H9 (cell line): ENCODE data around the gene ATP8A2. TPM values are rescaled to one million over a fixed set of nuclear protein-coding genes. Genes with fewer than 3 reads are reported as not detected.

Experiments used
- DNase-seq: peaks from one replicate; pipeline ENCODE4 v3.0.0-alpha.2; 2017
- H2AFZ ChIP-seq: one replicate; pipeline ENCODE4 v1.6.1; 2013; ENCODE audit warnings: mild to moderate bottlenecking, low read length, control low read depth, moderate library complexity
- H2AK5ac ChIP-seq: 2 replicates; pipeline ENCODE4 v1.6.1; 2013; ENCODE audit warnings: low read length, control low read depth, mixed read lengths; ENCODE audit not compliant: insufficient read length
- H2BK120ac ChIP-seq: one replicate; pipeline ENCODE4 v1.6.1; 2013; ENCODE audit warnings: low read depth, mild to moderate bottlenecking, low read length, control low read depth, inconsistent platforms; ENCODE audit not compliant: poor library complexity, severe bottlenecking
- H2BK12ac ChIP-seq: 2 replicates; pipeline ENCODE4 v1.6.1; 2013; ENCODE audit warnings: low read length, control low read depth, mixed read lengths, low read depth; ENCODE audit not compliant: insufficient read length
- H2BK15ac ChIP-seq: 2 replicates; pipeline ENCODE4 v1.6.1; 2013; ENCODE audit warnings: low read depth, low read length, control low read depth
- H2BK20ac ChIP-seq: one replicate; pipeline ENCODE4 v1.6.1; 2013; ENCODE audit warnings: low read depth, mild to moderate bottlenecking, low read length, control low read depth, inconsistent platforms; ENCODE audit not compliant: poor library complexity, severe bottlenecking
- H2BK5ac ChIP-seq: 2 replicates; pipeline ENCODE4 v1.6.1; 2013; ENCODE audit warnings: low read length, control low read depth, mixed read lengths; ENCODE audit not compliant: insufficient read length
- H3K14ac ChIP-seq: 2 replicates; pipeline ENCODE4 v1.6.1; 2013; ENCODE audit warnings: low read length, control low read depth; ENCODE audit not compliant: insufficient read depth
- H3K18ac ChIP-seq: 2 replicates; pipeline ENCODE4 v1.6.1; 2013; ENCODE audit warnings: low read depth, mild to moderate bottlenecking, mixed read lengths, low read length, control low read depth; ENCODE audit not compliant: insufficient read length
- H3K23ac ChIP-seq: 2 replicates; pipeline ENCODE4 v1.6.1; 2013; ENCODE audit warnings: low read length, control low read depth, mixed read lengths, low read depth; ENCODE audit not compliant: insufficient read length
- H3K23me2 ChIP-seq: 2 replicates; pipeline ENCODE4 v1.6.1; 2013; ENCODE audit warnings: low read depth, mild to moderate bottlenecking, mixed read lengths, low read length, control low read depth; ENCODE audit not compliant: insufficient read length, poor library complexity, severe bottlenecking
- H3K27ac ChIP-seq: 2 replicates; pipeline ENCODE4 v1.5.1; 2013; ENCODE audit warnings: low read length, control low read depth, mixed read lengths, low read depth; ENCODE audit not compliant: insufficient read length
- H3K27me3 ChIP-seq: 2 replicates; pipeline ENCODE4 v1.6.1; 2013; ENCODE audit warnings: low read length, control low read depth, inconsistent platforms; ENCODE audit not compliant: insufficient read depth
- H3K4ac ChIP-seq: 2 replicates; pipeline ENCODE4 v1.6.1; 2013; ENCODE audit warnings: low read depth, mild to moderate bottlenecking, control low read depth, inconsistent platforms, low read length, moderate library complexity
- H3K4me1 ChIP-seq: 2 replicates; pipeline ENCODE4 v1.6.1; 2013; ENCODE audit warnings: low read length, control low read depth, inconsistent platforms; ENCODE audit not compliant: insufficient read depth
- H3K4me2 ChIP-seq: 2 replicates; pipeline ENCODE4 v1.6.1; 2013; ENCODE audit warnings: low read length, control low read depth, mixed read lengths; ENCODE audit not compliant: insufficient read length, insufficient read depth
- H3K56ac ChIP-seq: 2 replicates; pipeline ENCODE4 v1.6.1; 2013; ENCODE audit warnings: low read depth, mild to moderate bottlenecking, mixed read lengths, low read length, control low read depth; ENCODE audit not compliant: insufficient read length
- H3K79me1 ChIP-seq: 2 replicates; pipeline ENCODE4 v1.6.1; 2013; ENCODE audit warnings: low read depth, mild to moderate bottlenecking, moderate library complexity, low read length, control low read depth, inconsistent platforms; ENCODE audit not compliant: insufficient read depth, poor library complexity, severe bottlenecking
- H3K79me2 ChIP-seq: 2 replicates; pipeline ENCODE4 v1.6.1; 2013; ENCODE audit warnings: low read length, control low read depth, inconsistent platforms; ENCODE audit not compliant: insufficient read depth
- H3K9ac ChIP-seq: 2 replicates; pipeline ENCODE4 v1.6.1; 2013; ENCODE audit warnings: low read length, control low read depth, mixed read lengths; ENCODE audit not compliant: insufficient read length; ENCODE audit errors: extremely low read depth
- H3K9me3 ChIP-seq: one replicate; pipeline ENCODE4 v1.6.1; 2013; ENCODE audit warnings: low read depth, low read length, inconsistent platforms; ENCODE audit not compliant: control insufficient read depth
- H3T11ph ChIP-seq: one replicate; pipeline ENCODE4 v1.6.1; 2013; ENCODE audit warnings: mild to moderate bottlenecking, low read length, control low read depth, inconsistent platforms
- H4K20me1 ChIP-seq: one replicate; pipeline ENCODE4 v1.6.1; 2013; ENCODE audit not compliant: control insufficient read depth, insufficient read length, insufficient read depth
- H4K5ac ChIP-seq: 2 replicates; pipeline ENCODE4 v1.6.1; 2013; ENCODE audit warnings: low read depth, mild to moderate bottlenecking, mixed read lengths, low read length, control low read depth; ENCODE audit not compliant: insufficient read length
- H4K8ac ChIP-seq: replicated peaks from 2 replicates; pipeline ENCODE4 v1.6.1; 2013; ENCODE audit warnings: low read length, control low read depth, mixed read lengths, low read depth; ENCODE audit not compliant: insufficient read length
- H4K91ac ChIP-seq: 2 replicates; pipeline ENCODE4 v1.6.1; 2013; ENCODE audit warnings: low read depth, mild to moderate bottlenecking, moderate library complexity, mixed read lengths, low read length, control low read depth; ENCODE audit not compliant: insufficient read length
- H3K27ac Mint-ChIP-seq, 3 experiments: 2 replicates in 2 of 3; 3 replicates in 1 of 3; pipeline ENCODE4 v1.8.0; 2020 to 2021; ENCODE audit warnings: mixed read lengths in 3 of 3, mild to moderate bottlenecking in 1 of 3, moderate library complexity in 1 of 3
- H3K27me3 Mint-ChIP-seq: 2 replicates; pipeline ENCODE4 v1.8.0; 2021; ENCODE audit warnings: low read depth, mild to moderate bottlenecking, moderate library complexity, mixed read lengths
- H3K36me3 Mint-ChIP-seq, 3 experiments: 2 replicates in 2 of 3; 3 replicates in 1 of 3; pipeline ENCODE4 v1.8.0; 2020 to 2021; ENCODE audit warnings: low read depth in 3 of 3, mixed read lengths in 3 of 3; ENCODE audit not compliant: insufficient read depth in 1 of 3
- H3K4me1 Mint-ChIP-seq, 2 experiments: 2 replicates each; pipeline ENCODE4 v1.8.0; 2020; ENCODE audit warnings: mixed read lengths in 2 of 2
- H3K4me3 Mint-ChIP-seq, 2 experiments: 2 replicates in 1 of 2; 3 replicates in 1 of 2; pipeline ENCODE4 v1.8.0; 2020 to 2021; ENCODE audit warnings: mild to moderate bottlenecking in 2 of 2, mixed read lengths in 2 of 2, moderate library complexity in 1 of 2
- H3K9me3 Mint-ChIP-seq, 2 experiments: 2 replicates in 1 of 2; 3 replicates in 1 of 2; pipeline ENCODE4 v1.8.0; 2020; ENCODE audit warnings: mild to moderate bottlenecking in 2 of 2, mixed read lengths in 2 of 2, moderate library complexity in 1 of 2
- WGBS: extraction: QIAGEN DNeasy Blood & Tissue Kit; methylation state at CpG from one replicate; pipeline ENCODE4 v1.1.7; 2013; ENCODE audit warnings: missing lambda C conversion rate, low lambda C conversion rate, mixed read lengths; ENCODE audit not compliant: insufficient read length; ENCODE audit errors: extremely low coverage; 5-methylcytosine and 5-hydroxymethylcytosine counted together
- total RNA-seq: library from RNA; stranded (reverse); gene quantifications from 2 replicates; pipeline ENCODE4 v1.2.1, GENCODE V29; 2021
- TF ChIP-seq, protein P1 (sequence below): fragments of 200-600 bp; sonication (generic); conservative IDR thresholded peaks from 3 replicates; pipeline ENCODE4 v1.8.0; 2021; ENCODE audit warnings: antibody characterized with exemption, mild to moderate bottlenecking

Gene ATP8A2
- total RNA-seq, 1 experiment from 2014 or later = 18.2 TPM

- Histone ChIP-seq H3K79me2 (no peaks in the 10 kb centered on the region; the same call in 1 of the 2 replicates), H3K23me2 (no peaks in the 10 kb centered on the region), H3K9me3 (no peaks in the 10 kb centered on the region), H3K14ac (no peak overlapping the region), H3K18ac (no peak overlapping the region), H3K27ac (no peak overlapping the region), H3K4me1 (peaks cover 2% of the 10 kb centered on the region; the same call in 1 of the 2 replicates), H4K20me1 (no peaks in the 10 kb centered on the region), H3K4ac (no peak overlapping the region), H3K27me3 (no peaks in the 10 kb centered on the region), H2BK120ac (no peak overlapping the region), H2BK20ac (no peak overlapping the region), H3K4me2 (no peak overlapping the region), H3K56ac (no peak overlapping the region), H2AK5ac (no peak overlapping the region), H2BK12ac (no peak overlapping the region), H2BK15ac (no peak overlapping the region), H4K91ac (no peak overlapping the region), H4K8ac (no peak overlapping the region), H3K9ac (no peak overlapping the region), H2BK5ac (no peak overlapping the region), H3T11ph (no peak overlapping the region), H2AFZ (no peak overlapping the region), H3K79me1 (no peaks in the 10 kb centered on the region), H3K23ac (no peak overlapping the region), H4K5ac (no peak overlapping the region)
- Mint-ChIP-seq H3K27ac (no peak overlapping the region), H3K36me3 (peaks cover 0 to 1% (median 0%) of the 10 kb centered on the region in 3 experiments; a peak in 1 of 7 replicates), H3K4me1 (peaks cover 12 to 18% of the 10 kb centered on the region in 2 experiments), H3K9me3 (peaks cover 0 to 8% of the 10 kb centered on the region in 2 experiments; a peak in 4 of 5 replicates), H3K27me3 (peaks cover 2% of the 10 kb centered on the region; the same call in 1 of the 2 replicates), H3K4me3 (no peak overlapping the region)
- DNase-seq = peak; percentile 39
- WGBS = no CpG with 5 or more reads among the region's 1 CpG
- TF ChIP-seq, protein P1, sequence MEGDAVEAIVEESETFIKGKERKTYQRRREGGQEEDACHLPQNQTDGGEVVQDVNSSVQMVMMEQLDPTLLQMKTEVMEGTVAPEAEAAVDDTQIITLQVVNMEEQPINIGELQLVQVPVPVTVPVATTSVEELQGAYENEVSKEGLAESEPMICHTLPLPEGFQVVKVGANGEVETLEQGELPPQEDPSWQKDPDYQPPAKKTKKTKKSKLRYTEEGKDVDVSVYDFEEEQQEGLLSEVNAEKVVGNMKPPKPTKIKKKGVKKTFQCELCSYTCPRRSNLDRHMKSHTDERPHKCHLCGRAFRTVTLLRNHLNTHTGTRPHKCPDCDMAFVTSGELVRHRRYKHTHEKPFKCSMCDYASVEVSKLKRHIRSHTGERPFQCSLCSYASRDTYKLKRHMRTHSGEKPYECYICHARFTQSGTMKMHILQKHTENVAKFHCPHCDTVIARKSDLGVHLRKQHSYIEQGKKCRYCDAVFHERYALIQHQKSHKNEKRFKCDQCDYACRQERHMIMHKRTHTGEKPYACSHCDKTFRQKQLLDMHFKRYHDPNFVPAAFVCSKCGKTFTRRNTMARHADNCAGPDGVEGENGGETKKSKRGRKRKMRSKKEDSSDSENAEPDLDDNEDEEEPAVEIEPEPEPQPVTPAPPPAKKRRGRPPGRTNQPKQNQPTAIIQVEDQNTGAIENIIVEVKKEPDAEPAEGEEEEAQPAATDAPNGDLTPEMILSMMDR = peak; percentile 55
Observed at GRCh38 chr13:25406377-25406776, 34.6 kb downstream of the ATP8A2 start.
